CD4-positive, alpha-beta T cell (primary cell): ENCODE data around the gene JARID2. TPM values are rescaled to one million over a fixed set of nuclear protein-coding genes. Genes with fewer than 3 reads are reported as not detected.

ENCODE experiments used
- ATAC-seq: fragments of 200-7000 bp; cut with Tn5 transposase; one replicate; pipeline ENCODE4 v1.10.0; 2022; ENCODE audit warnings: mild to moderate bottlenecking; ENCODE audit not compliant: poor library complexity
- CTCF ChIA-PET: fragments of 350-600 bp; sonication (Branson Sonifier 250); formaldehyde crosslinking; loops from one replicate; lab custom pipeline; 2021; ENCODE audit warnings: antibody characterized with exemption, inconsistent platforms; lab: Charles Lee
- POLR2A ChIA-PET: fragments of 350-600 bp; sonication (Branson Sonifier 250); formaldehyde crosslinking; loops from one replicate; lab custom pipeline; 2021; ENCODE audit warnings: antibody characterized with exemption, inconsistent platforms; lab: Charles Lee
- DNase-seq, 14 experiments: peaks; one replicate each; pipeline ENCODE4 v3.0.0-alpha.2; 2013 to 2020; ENCODE audit warnings: mixed read lengths in 2 of 14
- H3K27ac ChIP-seq, 2 donors: one replicate each; pipeline versions ENCODE4 v1.5.1 to v1.7.0; 2013; ENCODE audit warnings: low read length in 2 of 2, low read depth in 1 of 2, mild to moderate bottlenecking in 1 of 2
- H3K27me3 ChIP-seq, 2 experiments: 1 replicate in 1 of 2; 2 replicates in 1 of 2; pipeline versions ENCODE4 v1.6.1 to v1.7.0; 2013; ENCODE audit warnings: low read length in 2 of 2, control low read depth in 1 of 2, mild to moderate bottlenecking in 1 of 2, moderate library complexity in 1 of 2; ENCODE audit not compliant: insufficient read depth in 2 of 2, control insufficient read depth in 1 of 2
- H3K36me3 ChIP-seq: one replicate; pipeline ENCODE4 v1.6.1; 2013; ENCODE audit warnings: low read length, control low read depth; ENCODE audit not compliant: insufficient read depth
- H3K4me1 ChIP-seq: one replicate; pipeline ENCODE4 v1.6.1; 2013; ENCODE audit warnings: low read length, control low read depth; ENCODE audit not compliant: insufficient read depth
- H3K4me3 ChIP-seq: one replicate; pipeline ENCODE4 v1.5.1; 2013; ENCODE audit warnings: mild to moderate bottlenecking, low read length, moderate library complexity
- H3K9me3 ChIP-seq, 2 experiments: 1 replicate in 1 of 2; 2 replicates in 1 of 2; pipeline versions ENCODE4 v1.6.1 to v1.7.0; 2013; ENCODE audit warnings: low read length in 2 of 2, mild to moderate bottlenecking in 2 of 2, control low read depth in 1 of 2, moderate library complexity in 1 of 2; ENCODE audit not compliant: control insufficient read depth in 1 of 2, insufficient read depth in 1 of 2
- H3K27ac Mint-ChIP-seq: one replicate; pipeline ENCODE4 v1.8.0; 2020; ENCODE audit warnings: mixed read lengths
- H3K27me3 Mint-ChIP-seq: one replicate; pipeline ENCODE4 v1.8.0; 2021; ENCODE audit warnings: mixed read lengths
- H3K36me3 Mint-ChIP-seq: one replicate; pipeline ENCODE4 v1.8.0; 2021; ENCODE audit warnings: low read depth, mixed read lengths
- H3K4me1 Mint-ChIP-seq: one replicate; pipeline ENCODE4 v1.8.0; 2021; ENCODE audit warnings: low read depth, mixed read lengths
- H3K4me3 Mint-ChIP-seq: one replicate; pipeline ENCODE4 v1.8.0; 2020; ENCODE audit warnings: mild to moderate bottlenecking, mixed read lengths
- H3K9me3 Mint-ChIP-seq: one replicate; pipeline ENCODE4 v1.8.0; 2020; ENCODE audit warnings: mixed read lengths
- intact Hi-C, 2 experiments: fragments of 100-400 bp; cut with DNase I in 1 of 2; cut with micrococcal nuclease in 1 of 2; formaldehyde crosslinking; loops; one replicate each; pipeline versions ENCODE4 v1.15.1 to v1.9.0; 2023 to 2025; cut with DNase I, micrococcal nuclease
- total RNA-seq, 174 experiments: library from RNA in 2 of 174; stranded (reverse) in 2 of 174; gene quantifications; one replicate each; pipeline ENCODE4 v1.2.3 and lab custom pipeline; 2021 to 2026
- TF ChIP-seq, protein P1 (sequence below): fragments of 200-600 bp; IDR thresholded peaks from one replicate; pipeline ENCODE4 v1.8.0; 2022; ENCODE audit warnings: antibody characterized with exemption, mild to moderate bottlenecking

JARID2 gene
- total RNA-seq, 2 experiments from 2014 or later: 32.0 to 33.0 TPM

GRCh38 chr6:15329197-15329671 is 83.4 kb downstream of the JARID2 start:
- Mint-ChIP-seq H3K27me3 (no peaks in the 10 kb centered on the region), H3K4me1 (peaks cover 91% of the 10 kb centered on the region), H3K9me3 (no peaks in the 10 kb centered on the region), H3K36me3 (no peaks in the 10 kb centered on the region), H3K27ac (peak overlapping the region; percentile 18), H3K4me3 (no peak overlapping the region)
- ChIA-PET CTCF (no interaction called here), POLR2A (interaction anchor here (1.0 to 1.3 kb wide), 2 partner anchors 15 to 93 kb away, joined by 3 to 4 read pairs; no protein-coding TSS in a partner anchor)
- DNase-seq (no peak), ATAC-seq (no peak)
- intact Hi-C loops: loop anchor here (5.0 kb wide), 4 partner anchors 43 to 113 kb away; partner anchors contain the start of gene JARID2 (in 1 of the 2)
- H3K36me3 ChIP-seq: no peaks in the 10 kb centered on the region
- H3K27ac ChIP-seq: no peak overlapping the region
- TF ChIP-seq, protein P1, sequence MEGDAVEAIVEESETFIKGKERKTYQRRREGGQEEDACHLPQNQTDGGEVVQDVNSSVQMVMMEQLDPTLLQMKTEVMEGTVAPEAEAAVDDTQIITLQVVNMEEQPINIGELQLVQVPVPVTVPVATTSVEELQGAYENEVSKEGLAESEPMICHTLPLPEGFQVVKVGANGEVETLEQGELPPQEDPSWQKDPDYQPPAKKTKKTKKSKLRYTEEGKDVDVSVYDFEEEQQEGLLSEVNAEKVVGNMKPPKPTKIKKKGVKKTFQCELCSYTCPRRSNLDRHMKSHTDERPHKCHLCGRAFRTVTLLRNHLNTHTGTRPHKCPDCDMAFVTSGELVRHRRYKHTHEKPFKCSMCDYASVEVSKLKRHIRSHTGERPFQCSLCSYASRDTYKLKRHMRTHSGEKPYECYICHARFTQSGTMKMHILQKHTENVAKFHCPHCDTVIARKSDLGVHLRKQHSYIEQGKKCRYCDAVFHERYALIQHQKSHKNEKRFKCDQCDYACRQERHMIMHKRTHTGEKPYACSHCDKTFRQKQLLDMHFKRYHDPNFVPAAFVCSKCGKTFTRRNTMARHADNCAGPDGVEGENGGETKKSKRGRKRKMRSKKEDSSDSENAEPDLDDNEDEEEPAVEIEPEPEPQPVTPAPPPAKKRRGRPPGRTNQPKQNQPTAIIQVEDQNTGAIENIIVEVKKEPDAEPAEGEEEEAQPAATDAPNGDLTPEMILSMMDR: no peak
- peaks cover 35% of the 10 kb centered on the region for H3K4me1 ChIP-seq
- H3K27me3 ChIP-seq: no peaks in the 10 kb centered on the region
- H3K4me3 ChIP-seq: no peak overlapping the region
- no peaks in the 10 kb centered on the region for H3K9me3 ChIP-seq

DNA sequence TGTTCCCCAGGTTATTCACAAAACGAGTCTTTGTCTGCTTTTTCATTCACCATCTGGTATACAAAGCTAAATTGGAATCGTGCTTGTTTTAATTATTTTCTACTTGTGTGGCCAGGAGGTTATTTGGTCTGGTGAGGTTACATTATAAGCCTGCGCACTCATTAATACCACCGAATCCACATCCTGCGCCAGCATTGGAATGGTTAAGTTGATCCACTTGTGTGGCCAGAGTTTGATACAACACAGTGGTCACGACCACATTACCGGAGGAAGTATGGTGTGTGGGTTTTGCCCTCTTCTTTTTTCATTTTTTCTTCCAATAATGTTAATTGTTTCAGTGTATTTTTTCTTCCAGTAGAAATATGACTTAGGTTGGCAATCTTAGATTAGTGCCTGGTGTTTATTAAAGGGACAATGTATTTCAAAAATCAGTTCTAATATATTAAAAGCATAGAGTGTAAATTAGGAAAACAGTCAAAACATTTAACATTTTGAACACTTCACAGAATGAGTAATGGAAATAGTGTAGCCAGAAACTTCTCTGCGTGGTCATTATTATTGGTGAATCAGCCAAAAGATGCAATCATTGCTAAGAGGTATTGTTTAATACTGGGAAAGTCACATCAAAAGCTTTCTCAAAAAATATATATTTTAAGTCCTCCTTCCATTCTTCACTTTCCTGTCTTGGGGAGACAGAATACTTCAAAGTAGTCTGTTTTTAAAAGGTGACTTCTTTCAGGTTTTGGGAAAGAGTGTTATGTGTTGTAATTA is 84.5 kb downstream of the JARID2 start:
- Mint-ChIP-seq H3K36me3 (no peaks in the 10 kb centered on the region), H3K27ac (peak overlapping the region; percentile 18), H3K27me3 (no peaks in the 10 kb centered on the region), H3K4me3 (peak overlapping the region; percentile 22), H3K9me3 (no peaks in the 10 kb centered on the region), H3K4me1 (peaks cover 97% of the 10 kb centered on the region)
- intact Hi-C loops: loop anchor here in 1 of 2 experiments (5.0 kb wide), 1 partner anchor 38 kb away; no protein-coding TSS in a partner anchor
- Histone ChIP-seq H3K27me3 (no peaks in the 10 kb centered on the region), H3K4me1 (peaks cover 35% of the 10 kb centered on the region), H3K9me3 (no peaks in the 10 kb centered on the region), H3K36me3 (no peaks in the 10 kb centered on the region), H3K4me3 (no peak overlapping the region), H3K27ac (no peak overlapping the region)
- POLR2A ChIA-PET: interaction anchor here (1.0 to 1.3 kb wide), 2 partner anchors 14 to 91 kb away, joined by 3 to 4 read pairs; no protein-coding TSS in a partner anchor
- ATAC-seq (no peak), DNase-seq (no peak)
- CTCF ChIA-PET: no interaction called here
- TF ChIP-seq, protein P1: no peak

DNA sequence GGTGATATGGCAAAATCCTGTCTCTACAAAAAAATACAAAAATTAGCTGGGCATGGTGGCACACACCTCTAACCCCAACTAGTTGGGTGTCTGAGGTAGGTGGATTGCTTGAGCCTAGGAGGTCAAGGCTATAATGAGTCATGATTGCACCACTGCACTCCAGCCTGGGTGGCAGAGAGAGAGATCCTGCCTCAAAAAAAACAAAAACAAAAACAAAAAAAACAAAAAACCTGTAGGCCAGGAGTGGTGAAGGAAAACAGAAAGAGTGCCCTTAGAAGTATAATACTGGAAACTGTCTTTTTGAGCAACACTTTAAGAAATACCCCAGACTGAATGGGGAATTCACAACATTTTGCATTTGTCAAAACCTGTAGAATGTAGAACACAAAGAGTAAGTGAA is 85.3 kb downstream of the JARID2 start:
- no peak overlapping the region for H3K27ac Mint-ChIP-seq
- intact Hi-C loops: loop anchor here in 1 of 2 experiments (5.0 kb wide), 1 partner anchor 39 kb away; no protein-coding TSS in a partner anchor

More for the DNA sequence above, 85.3 kb downstream of the JARID2 start:
- POLR2A ChIA-PET: no interaction called here
- Mint-ChIP-seq H3K9me3 (no peaks in the 10 kb centered on the region), H3K27me3 (no peaks in the 10 kb centered on the region), H3K4me3 (peak overlapping the region; percentile 32), H3K4me1 (peaks cover 97% of the 10 kb centered on the region), H3K36me3 (no peaks in the 10 kb centered on the region)
- Histone ChIP-seq H3K4me1 (peaks cover 37% of the 10 kb centered on the region), H3K27ac (no peak overlapping the region), H3K27me3 (no peaks in the 10 kb centered on the region), H3K36me3 (no peaks in the 10 kb centered on the region), H3K4me3 (no peak overlapping the region), H3K9me3 (no peaks in the 10 kb centered on the region)
- peak in 1 of 14 experiments; percentile 38 for DNase-seq
- no peak for ATAC-seq
- TF ChIP-seq, protein P1: no peak
- CTCF ChIA-PET: no interaction called here
